GM19238 (cell line): ENCODE data around the gene TSPAN9.

ENCODE experiments used
- DNase-seq: peaks from one replicate; pipeline ENCODE4 v3.0.0; 2011; ENCODE audit warnings: low spot score; ENCODE audit not compliant: insufficient read length

The TSPAN9 gene

GRCh38 chr12:3223601-3224529 is 146.7 kb downstream of the TSPAN9 start:
- no peak for DNase-seq

- no peak for DNase-seq
Observed at GRCh38 chr12:3224530-3224903, 147.3 kb downstream of the TSPAN9 start.

- DNase-seq: no peak
Observed at GRCh38 chr12:3225154-3225795, 148.1 kb downstream of the TSPAN9 start.

GRCh38 chr12:3225796-3226180 is 148.6 kb downstream of the TSPAN9 start:
- no peak for DNase-seq

DNA sequence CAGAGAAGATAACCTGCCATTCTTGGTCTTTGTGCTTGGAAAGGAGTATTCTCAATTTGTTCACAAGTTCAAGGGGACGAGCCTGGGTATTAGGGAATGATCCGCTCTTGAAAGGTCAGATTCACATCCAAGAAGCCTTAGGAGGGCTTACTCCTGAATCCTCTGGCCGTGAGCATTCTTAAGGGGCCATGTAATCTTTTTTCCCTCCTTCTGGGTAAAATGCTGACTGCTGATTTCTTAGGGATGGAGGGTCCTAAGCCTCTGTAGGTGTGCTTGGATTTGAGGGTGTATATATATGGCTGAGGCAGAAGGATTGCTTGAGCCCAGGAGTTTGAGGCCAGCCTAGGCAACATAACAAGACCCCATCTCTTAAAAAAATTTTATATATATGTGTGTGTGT is 149.1 kb downstream of the TSPAN9 start:
- DNase-seq: no peak

GRCh38 chr12:3227076-3227975 is 150.1 kb downstream of the TSPAN9 start:
- DNase-seq: no peak

DNA sequence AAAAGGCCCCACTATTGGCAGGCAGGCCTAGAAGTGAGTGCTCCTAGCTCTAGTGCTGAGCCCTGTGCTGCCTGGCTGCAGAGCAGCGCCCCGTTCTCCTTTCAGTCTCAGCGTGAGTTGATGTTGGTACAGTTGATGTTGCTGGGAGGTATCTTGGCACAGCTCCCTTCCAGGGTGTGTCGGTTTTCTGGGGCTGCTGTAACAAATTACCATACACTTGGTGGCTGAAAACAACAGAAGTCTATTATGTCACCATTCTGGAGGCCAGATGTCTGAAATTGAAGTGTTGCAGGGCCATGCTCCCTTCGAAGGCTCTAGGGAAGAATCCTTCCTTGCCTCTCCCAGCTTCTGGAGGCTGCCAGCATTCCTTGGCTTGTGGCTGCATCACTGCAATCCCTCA is 151.4 kb downstream of the TSPAN9 start:
- DNase-seq: no peak

- DNase-seq: no peak
Observed at GRCh38 chr12:3229577-3229976, 152.4 kb downstream of the TSPAN9 start.

- DNase-seq: no peak
Observed at GRCh38 chr12:3230758-3231375, 153.7 kb downstream of the TSPAN9 start.

GRCh38 chr12:3231399-3231876 is 154.3 kb downstream of the TSPAN9 start:
- DNase-seq: no peak

GRCh38 chr12:3233797-3234196 is 156.6 kb downstream of the TSPAN9 start:
- DNase-seq: no peak

DNA sequence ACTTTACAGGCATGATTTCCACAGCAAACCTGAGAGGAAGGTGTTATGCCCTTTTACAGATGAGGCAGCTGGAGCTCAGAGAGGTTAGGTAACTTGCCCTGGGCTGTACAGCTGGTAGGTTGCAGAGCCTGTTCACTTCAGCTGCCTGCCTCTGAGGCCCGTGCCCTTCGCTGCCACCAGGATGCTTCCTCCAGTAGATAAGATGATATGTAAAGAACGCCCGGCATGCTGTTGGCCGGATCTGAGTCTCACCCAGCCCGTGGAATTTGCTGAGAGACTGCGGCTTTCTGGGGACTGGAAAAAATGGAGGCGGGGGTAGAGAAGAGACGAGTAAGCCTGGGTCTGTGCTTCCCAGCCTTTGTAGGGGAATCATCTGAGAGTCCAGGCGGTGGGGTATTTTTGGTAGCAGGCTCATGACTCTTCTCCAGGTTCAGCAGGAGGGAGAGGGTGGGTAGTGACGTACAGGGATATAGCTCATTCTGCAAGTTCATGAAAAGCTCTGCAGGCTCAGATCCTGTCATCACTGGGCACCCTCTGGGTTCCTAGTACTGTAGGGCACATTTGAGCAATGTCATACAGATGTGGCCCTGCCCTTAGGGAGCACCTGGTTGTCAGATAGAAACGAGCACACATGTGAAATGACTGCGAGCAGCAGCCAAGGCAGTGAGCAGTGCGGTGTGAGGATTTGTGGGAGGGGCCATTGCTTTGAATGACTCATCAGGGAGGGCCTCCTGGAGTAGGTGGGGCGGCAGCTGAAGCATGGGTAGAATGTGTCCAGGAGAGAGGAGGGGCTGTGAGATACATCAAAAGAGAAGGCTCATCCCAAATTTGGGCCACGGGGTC is 159.4 kb downstream of the TSPAN9 start:
- DNase-seq: no peak

DNA sequence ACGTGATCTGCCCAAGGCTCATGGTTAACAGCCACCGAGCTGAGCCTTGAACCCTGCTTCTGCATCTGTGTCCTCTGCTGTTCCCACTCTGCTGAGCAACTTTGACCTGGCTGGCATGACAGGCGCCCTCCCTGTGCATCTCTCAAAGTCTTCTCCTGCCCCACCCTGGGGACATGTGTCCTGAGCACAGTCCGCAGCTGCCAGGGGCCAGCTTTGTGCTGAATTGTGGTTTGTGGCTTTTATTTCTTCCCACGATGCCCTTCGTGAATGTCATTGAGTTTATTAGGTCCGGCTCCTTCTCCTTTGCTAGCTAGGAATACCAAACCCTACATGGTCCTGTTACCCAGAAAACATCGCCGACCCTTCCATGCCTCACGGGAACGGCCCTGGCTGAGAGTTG is 161.0 kb downstream of the TSPAN9 start:
- DNase-seq: no peak

DNA sequence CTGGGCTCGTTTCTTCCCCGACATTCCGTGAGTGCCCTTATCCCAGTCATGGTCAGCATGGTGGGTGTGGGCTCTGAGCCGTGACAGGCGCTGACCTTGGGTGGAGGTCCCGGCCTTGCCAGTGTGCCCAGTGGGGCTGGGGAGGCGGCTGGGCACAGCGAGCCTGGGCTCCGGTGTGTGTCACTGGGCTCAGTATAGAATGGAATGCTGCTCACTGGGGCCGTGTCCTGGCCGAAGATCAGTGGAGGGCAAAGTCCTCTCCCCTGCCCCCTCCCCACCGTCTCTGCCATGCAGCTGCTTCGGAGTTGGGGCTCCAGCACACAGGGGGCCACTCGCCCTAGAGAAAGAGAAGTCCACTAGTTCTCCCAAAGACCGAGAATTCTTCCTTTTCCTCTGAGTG is 164.4 kb downstream of the TSPAN9 start:
- DNase-seq: no peak

DNA sequence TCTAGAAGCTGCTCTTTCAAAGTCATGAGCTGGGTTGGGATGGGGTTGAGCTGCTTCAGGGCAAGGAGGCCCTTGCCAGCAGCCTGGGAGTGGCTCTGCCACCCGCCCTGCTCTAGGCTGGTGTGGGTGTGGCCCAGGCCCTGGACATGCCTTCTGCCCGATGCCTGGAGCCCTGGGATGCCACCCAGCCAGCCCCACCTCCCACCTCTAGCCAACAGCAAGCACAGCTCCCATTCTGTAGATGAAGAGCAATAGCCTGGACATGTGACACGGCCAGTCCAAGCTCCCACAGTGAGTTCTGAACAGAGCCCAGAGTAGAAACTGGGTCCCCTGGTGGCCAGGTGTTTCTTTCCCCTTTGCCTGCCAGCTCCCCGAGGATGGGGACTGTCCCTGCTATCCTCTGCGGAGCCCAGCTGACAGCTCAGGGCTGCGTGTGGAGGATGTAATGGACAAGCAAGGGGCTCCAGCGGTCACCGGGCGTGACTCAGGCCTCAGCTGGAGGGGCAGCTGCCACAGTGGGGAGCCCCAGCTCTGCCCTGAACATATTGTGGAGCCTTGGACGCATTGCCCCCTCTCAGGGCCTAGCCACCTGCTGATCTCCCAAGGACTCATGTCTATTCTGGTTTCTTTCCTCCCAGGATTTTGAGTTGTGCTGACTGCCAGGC is 165.2 kb downstream of the TSPAN9 start:
- DNase-seq: no peak

- DNase-seq: no peak
Observed at GRCh38 chr12:3243376-3244084, 166.4 kb downstream of the TSPAN9 start.

DNA sequence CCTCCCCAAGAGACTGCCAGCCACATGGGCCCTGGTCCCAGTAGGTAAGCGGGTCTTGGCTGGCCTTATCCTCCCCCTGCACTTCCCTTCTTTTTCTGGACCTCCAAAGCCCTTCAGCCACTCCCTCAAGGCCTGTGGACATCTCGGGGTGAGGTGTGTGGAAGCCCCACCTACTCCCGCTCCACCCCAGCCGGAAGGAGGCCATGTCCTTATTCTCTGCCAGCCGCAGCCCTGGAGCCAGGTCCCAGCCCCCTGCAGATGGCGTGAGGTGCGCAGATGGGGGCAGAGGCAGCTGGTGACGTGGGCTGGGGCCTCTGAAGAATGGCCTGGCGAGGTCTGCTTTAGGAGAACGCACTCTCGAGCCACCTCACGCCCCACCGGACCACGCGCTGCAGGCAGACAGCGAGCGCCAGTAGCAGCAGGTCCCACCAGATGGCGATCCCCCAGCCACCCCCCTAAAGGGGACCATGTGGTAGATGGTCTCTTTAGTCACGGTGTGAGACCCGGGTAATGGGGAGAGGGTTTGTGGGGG is 167.1 kb downstream of the TSPAN9 start:
- no peak for DNase-seq

DNA sequence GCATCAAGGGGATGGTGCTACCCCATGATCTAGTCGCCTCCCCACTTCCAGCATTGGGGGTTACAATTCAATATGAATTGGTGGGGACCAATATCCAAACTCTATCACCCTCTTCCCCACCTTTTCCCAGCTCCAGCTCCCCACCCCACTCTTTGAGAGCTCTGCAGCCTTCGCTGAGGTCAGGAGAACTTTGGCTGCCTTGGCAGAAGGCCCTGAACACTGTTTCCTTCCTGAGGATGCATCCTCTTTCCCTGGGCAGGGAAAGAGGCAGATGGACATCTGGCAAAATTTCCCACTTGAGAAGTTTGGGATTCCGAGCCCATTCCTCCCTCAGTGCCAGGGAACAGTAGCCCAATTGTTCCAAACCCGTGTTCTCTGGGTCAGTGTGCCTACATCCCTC is 169.1 kb downstream of the TSPAN9 start:
- DNase-seq: no peak

- DNase-seq: no peak
Observed at GRCh38 chr12:3247077-3247476, 169.9 kb downstream of the TSPAN9 start.
